ENCODE results near the gene ALKBH3. TPM values are rescaled to one million over a fixed set of nuclear protein-coding genes. Genes with fewer than 3 reads are reported as not detected.

ALKBH3 gene
- total RNA-seq, 1 donor from 2014 or later = 37.4 TPM

GRCh38 chr11:43868852-43869567 lies 11.6 kb upstream of the ALKBH3 start:
- no peaks in the 10 kb centered on the region for H3K79me2 ChIP-seq (ENCODE audit: low read depth)
- H3K36me3 Mint-ChIP-seq = no peaks in the 10 kb centered on the region
- H3K27ac Mint-ChIP-seq = no peak overlapping the region
- H3K4me1 Mint-ChIP-seq = no peaks in the 10 kb centered on the region
- no peak for TF ChIP-seq EZH2 (IDR thresholded peaks at IDR 0.05)
- no peak for TF ChIP-seq CTCF (IDR thresholded peaks at IDR 0.05)
- no peak for TF ChIP-seq EZH2phosphoT487 (IDR thresholded peaks at IDR 0.05)
- no peaks in the 10 kb centered on the region for H3F3A ChIP-seq (ENCODE audit: low read depth)
- H3K27ac ChIP-seq = no peak overlapping the region
- no peaks in the 10 kb centered on the region for H3K36me3 ChIP-seq
- no peak overlapping the region for H3K4me3 Mint-ChIP-seq
- no peaks in the 10 kb centered on the region for H4K20me1 ChIP-seq (ENCODE audit: low read depth)
- H3K9me3 ChIP-seq (ENCODE audit: low read depth) = no peaks in the 10 kb centered on the region
- peaks cover 13% of the 10 kb centered on the region for H3K27me3 Mint-ChIP-seq (ENCODE audit: insufficient read depth, low read depth)
- no peak overlapping the region for H2AFZ ChIP-seq (replicated peaks)
- H3K4me1 ChIP-seq = no peaks in the 10 kb centered on the region
- H3K4me3 ChIP-seq = no peak overlapping the region
- no peak overlapping the region for H3K9ac ChIP-seq
- no peak for DNase-seq (ENCODE audit: low spot score)
- H3K27me3 ChIP-seq = peaks cover 79% of the 10 kb centered on the region
- no peaks in the 10 kb centered on the region for H3K9me3 Mint-ChIP-seq
- H3K4me2 ChIP-seq = no peak overlapping the region

GRCh38 chr11:43871051-43871450 lies 9.6 kb upstream of the ALKBH3 start:
- H3K4me1 ChIP-seq = no peaks in the 10 kb centered on the region
- no peaks in the 10 kb centered on the region for H3K79me2 ChIP-seq (ENCODE audit: low read depth)
- H3K4me2 ChIP-seq = no peak overlapping the region
- H3K36me3 ChIP-seq = no peaks in the 10 kb centered on the region
- H3K27ac ChIP-seq = no peak overlapping the region
- TF ChIP-seq CTCF (IDR thresholded peaks at IDR 0.05) = no peak
- TF ChIP-seq EZH2 (IDR thresholded peaks at IDR 0.05) = no peak
- TF ChIP-seq EZH2phosphoT487 (IDR thresholded peaks at IDR 0.05) = no peak
- Mint-ChIP-seq H3K27me3 (ENCODE audit: insufficient read depth, low read depth) (peaks cover 13% of the 10 kb centered on the region), H3K36me3 (no peaks in the 10 kb centered on the region), H3K4me3 (no peak overlapping the region), H3K27ac (no peak overlapping the region), H3K4me1 (no peaks in the 10 kb centered on the region), H3K9me3 (no peaks in the 10 kb centered on the region)
- H3K27me3 ChIP-seq = peaks cover 86% of the 10 kb centered on the region
- DNase-seq (ENCODE audit: low spot score) = no peak
- no peaks in the 10 kb centered on the region for H3K9me3 ChIP-seq (ENCODE audit: low read depth)
- H3F3A ChIP-seq (ENCODE audit: low read depth) = no peaks in the 10 kb centered on the region
- H4K20me1 ChIP-seq (ENCODE audit: low read depth) = no peaks in the 10 kb centered on the region
- H2AFZ ChIP-seq (replicated peaks) = no peak overlapping the region
- H3K9ac ChIP-seq = no peak overlapping the region
- no peak overlapping the region for H3K4me3 ChIP-seq

GRCh38 chr11:43872995-43873394 lies 7.6 kb upstream of the ALKBH3 start:
- H3K27ac Mint-ChIP-seq = no peak overlapping the region
- no peaks in the 10 kb centered on the region for H3K9me3 Mint-ChIP-seq

More at GRCh38 chr11:43872995-43873394, 7.6 kb upstream of the ALKBH3 start:
- peaks cover 94% of the 10 kb centered on the region for H3K27me3 ChIP-seq
- H4K20me1 ChIP-seq (ENCODE audit: low read depth) = no peaks in the 10 kb centered on the region
- no peaks in the 10 kb centered on the region for H3F3A ChIP-seq (ENCODE audit: low read depth)
- no peak overlapping the region for H3K4me3 ChIP-seq
- peaks cover 16% of the 10 kb centered on the region for H3K27me3 Mint-ChIP-seq (ENCODE audit: insufficient read depth, low read depth)
- no peak overlapping the region for H3K9ac ChIP-seq
- H3K36me3 ChIP-seq = no peaks in the 10 kb centered on the region
- no peaks in the 10 kb centered on the region for H3K4me1 Mint-ChIP-seq
- H3K27ac ChIP-seq = no peak overlapping the region
- TF ChIP-seq CTCF (IDR thresholded peaks at IDR 0.05) = no peak
- no peak for TF ChIP-seq EZH2phosphoT487 (IDR thresholded peaks at IDR 0.05)
- TF ChIP-seq EZH2 (IDR thresholded peaks at IDR 0.05) = no peak
- H3K4me3 Mint-ChIP-seq = no peak overlapping the region
- no peaks in the 10 kb centered on the region for H3K79me2 ChIP-seq (ENCODE audit: low read depth)
- H2AFZ ChIP-seq (replicated peaks) = no peak overlapping the region
- no peak overlapping the region for H3K4me2 ChIP-seq
- no peak for DNase-seq (ENCODE audit: low spot score)
- H3K9me3 ChIP-seq (ENCODE audit: low read depth) = no peaks in the 10 kb centered on the region
- no peaks in the 10 kb centered on the region for H3K36me3 Mint-ChIP-seq
- H3K4me1 ChIP-seq = no peaks in the 10 kb centered on the region
